ENCODE data around the gene MAPK10.
"Not testable (repeated sequence)": the region's sequence is repeated elsewhere in the genome, so short reads cannot be mapped to it uniquely, and the experiment has no call there.

The MAPK10 gene

GRCh38 chr4:86089053-86089452 lies 270.8 kb downstream of the MAPK10 start:
- TF ChIP-seq CTCF (conservative IDR thresholded peaks at IDR 0.05; ENCODE audit: low read depth, low read length) = no peak
- H3K4me3 ChIP-seq (ENCODE audit: low read depth, low read length) = no peak overlapping the region
- no peak for DNase-seq (ENCODE audit: low read depth)

- H3K4me3 ChIP-seq (ENCODE audit: low read depth, low read length) = not testable (repeated sequence)
Measured at GRCh38 chr4:86075796-86076195, 284.1 kb downstream of the MAPK10 start.

GRCh38 chr4:86060341-86060740 lies 299.5 kb downstream of the MAPK10 start:
- no peak for DNase-seq (ENCODE audit: low read depth)
- H3K4me3 ChIP-seq (ENCODE audit: low read depth, low read length) = no peak overlapping the region
- TF ChIP-seq CTCF (conservative IDR thresholded peaks at IDR 0.05; ENCODE audit: low read depth, low read length) = no peak

More at GRCh38 chr4:86075796-86076195, 284.1 kb downstream of the MAPK10 start:
- not testable (repeated sequence) for DNase-seq (ENCODE audit: low read depth)

- no peak for TF ChIP-seq CTCF (conservative IDR thresholded peaks at IDR 0.05; ENCODE audit: low read depth, low read length)
Measured at GRCh38 chr4:86058621-86059020, 301.2 kb downstream of the MAPK10 start.

GRCh38 chr4:86055898-86056297 lies 304.0 kb downstream of the MAPK10 start:
- no peak overlapping the region for H3K4me3 ChIP-seq (ENCODE audit: low read depth, low read length)
- peak; percentile 19 for DNase-seq (ENCODE audit: low read depth)
- no peak for TF ChIP-seq CTCF (conservative IDR thresholded peaks at IDR 0.05; ENCODE audit: low read depth, low read length)

More at GRCh38 chr4:86058621-86059020, 301.2 kb downstream of the MAPK10 start:
- no peak for DNase-seq (ENCODE audit: low read depth)
- H3K4me3 ChIP-seq (ENCODE audit: low read depth, low read length) = no peak overlapping the region

- DNase-seq (ENCODE audit: low read depth) = no peak
- no peak for TF ChIP-seq CTCF (conservative IDR thresholded peaks at IDR 0.05; ENCODE audit: low read depth, low read length)
- no peak overlapping the region for H3K4me3 ChIP-seq (ENCODE audit: low read depth, low read length)
Measured at GRCh38 chr4:86054286-86055032, 305.4 kb downstream of the MAPK10 start.

GRCh38 chr4:86050496-86050895 lies 309.4 kb downstream of the MAPK10 start:
- DNase-seq (ENCODE audit: low read depth) = no peak
- no peak for TF ChIP-seq CTCF (conservative IDR thresholded peaks at IDR 0.05; ENCODE audit: low read depth, low read length)

More at GRCh38 chr4:86050496-86050895, 309.4 kb downstream of the MAPK10 start:
- no peak overlapping the region for H3K4me3 ChIP-seq (ENCODE audit: low read depth, low read length)

Measured in choroid plexus epithelial cell (primary cell).